Sigmoid colon (tissue), 4 donors: Measurements from ENCODE around the gene CDC42SE2.
"Not testable (repeated sequence)": the region's sequence is repeated elsewhere in the genome, so short reads cannot be mapped to it uniquely, and the experiment has no call there.

Source experiments
- CTCF ChIP-seq, 4 experiments: fragments of 450-650 bp in 3 of 4; fragments of 200-600 bp in 1 of 4; IDR thresholded peaks; one replicate each; pipeline ENCODE4 v1.5.1; 2016 to 2019; ENCODE audit warnings: antibody characterized with exemption in 4 of 4, mild to moderate bottlenecking in 3 of 4, moderate library complexity in 2 of 4
- POLR2A ChIP-seq, 2 donors: fragments of 450-650 bp; IDR thresholded peaks; one replicate each; pipeline ENCODE4 v1.6.1; 2016; ENCODE audit warnings: antibody characterized with exemption in 2 of 2, mild to moderate bottlenecking in 2 of 2, moderate library complexity in 2 of 2
- POLR2AphosphoS5 ChIP-seq, 4 donors: sonication (generic); formaldehyde crosslinking; IDR thresholded peaks; one replicate each; pipeline ENCODE4 v1.6.1; 2017; ENCODE audit warnings: antibody characterized with exemption in 4 of 4

GRCh38 chr5:131336801-131337200 lies 72.9 kb downstream of the CDC42SE2 start:
- not testable (repeated sequence) for TF ChIP-seq POLR2A, CTCF, POLR2AphosphoS5 (IDR thresholded peaks at IDR 0.05)
